ENCODE data around the gene SLC22A23. TPM values are rescaled to one million over a fixed set of nuclear protein-coding genes. Genes with fewer than 3 reads are reported as not detected.
A peak's percentile ranks its signal among the peaks of the same experiment; 100 is the strongest.

SLC22A23 gene
- total RNA-seq, 1 experiment from 2014 or later: 38.2 TPM

GRCh38 chr6:3422435-3423070 lies 34.3 kb downstream of the SLC22A23 start:
- H3K4me1 Mint-ChIP-seq: peaks cover 94% of the 10 kb centered on the region
- ChIA-PET CTCF (interaction anchor here (0.6 to 3.5 kb wide), 3 partner anchors 12 to 296 kb away, joined by 3 to 14 read pairs (median 9); partner anchors contain the start of gene SLC22A23), POLR2A (no interaction called here)
- ATAC-seq (no peak), DNase-seq (ENCODE audit: low spot score) (no peak)
- H3K4me3 Mint-ChIP-seq: peak overlapping the region; percentile 36
- TF ChIP-seq HMGXB4 (CRISPR knock-in tag; IDR thresholded peaks at IDR 0.05) (no peak), MLX (CRISPR knock-in tag; IDR thresholded peaks at IDR 0.05) (no peak), TEAD4 (CRISPR knock-in tag; IDR thresholded peaks at IDR 0.05) (no peak), GABPB1 (CRISPR knock-in tag; IDR thresholded peaks at IDR 0.05) (no peak), ATF3 (CRISPR knock-in tag; conservative IDR thresholded peaks at IDR 0.05) (no peak), IRF2 (CRISPR knock-in tag; IDR thresholded peaks at IDR 0.05; ENCODE audit: borderline replicate concordance, low read depth) (no peak), ARID4B (CRISPR knock-in tag; IDR thresholded peaks at IDR 0.05; ENCODE audit: borderline replicate concordance) (no peak), FOXJ3 (CRISPR knock-in tag; IDR thresholded peaks at IDR 0.05; ENCODE audit: borderline replicate concordance) (no peak), CTCF (IDR thresholded peaks at IDR 0.05) (no peak), USF2 (CRISPR knock-in tag; IDR thresholded peaks at IDR 0.05) (no peak), ZMAT4 (CRISPR knock-in tag; IDR thresholded peaks at IDR 0.05) (no peak), MXD4 (CRISPR knock-in tag; IDR thresholded peaks at IDR 0.05; ENCODE audit: borderline replicate concordance) (no peak), ATF2 (CRISPR knock-in tag; IDR thresholded peaks at IDR 0.05; ENCODE audit: borderline replicate concordance, low read depth) (no peak), FOXP4 (CRISPR knock-in tag; IDR thresholded peaks at IDR 0.05) (no peak), KAT7 (CRISPR knock-in tag; IDR thresholded peaks at IDR 0.05; ENCODE audit: borderline replicate concordance) (no peak), OVOL2 (CRISPR knock-in tag; IDR thresholded peaks at IDR 0.05; ENCODE audit: borderline replicate concordance) (no peak)
- peak overlapping the region; percentile 95 for H3K27ac Mint-ChIP-seq
- no peaks in the 10 kb centered on the region for H3K27me3 Mint-ChIP-seq (ENCODE audit: low read depth)
- no peaks in the 10 kb centered on the region for H3K9me3 Mint-ChIP-seq
- H3K36me3 Mint-ChIP-seq: no peaks in the 10 kb centered on the region
